Hematopoietic multipotent progenitor cell treated with erythropoietin and hydrocortisone succinate and interleukin-3 and kit ligand, for 4 days (in vitro differentiated cells): ENCODE results near the gene TTC3.
A peak's percentile ranks its signal among the peaks of the same experiment; 100 is the strongest.

Source experiments
- DNase-seq: peaks from one replicate; pipeline ENCODE4 v3.0.0-alpha.2; 2015

TTC3 gene

GRCh38 chr21:37060296-37060695 lies 12.8 kb upstream of the TTC3 start:
- DNase-seq = peak; percentile 15

DNA sequence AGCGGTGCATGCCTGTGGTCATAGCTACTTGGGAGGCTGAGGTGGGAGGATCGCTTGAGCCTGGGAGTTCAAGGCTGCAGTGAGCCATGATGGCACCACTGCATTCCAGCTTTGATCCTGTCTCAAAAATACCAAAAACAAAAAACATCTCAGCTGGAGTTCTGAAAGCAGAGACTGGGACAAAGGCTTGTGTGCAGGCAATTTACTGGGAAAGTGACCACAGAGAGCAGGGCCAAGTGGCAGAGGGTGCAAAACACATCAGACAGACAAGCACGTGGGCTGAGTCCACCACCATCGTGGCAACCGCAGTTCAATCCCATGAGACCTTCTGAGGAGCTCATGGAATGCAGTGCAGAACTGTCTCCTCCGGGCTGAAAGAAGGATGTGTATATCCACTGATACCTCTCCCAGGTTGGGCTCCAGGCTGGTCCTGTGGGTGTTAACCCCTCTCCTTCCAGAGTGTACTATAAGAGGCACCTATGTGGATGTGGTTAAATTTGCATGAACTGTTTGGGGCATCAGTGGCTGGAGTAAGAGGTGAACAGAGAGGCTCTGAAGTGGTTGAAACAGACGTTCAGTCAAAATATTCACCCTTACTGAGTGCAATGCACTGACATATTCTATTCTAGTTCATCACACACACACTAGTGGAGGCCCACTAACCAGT lies 11.0 kb upstream of the TTC3 start:
- no peak for DNase-seq

DNA sequence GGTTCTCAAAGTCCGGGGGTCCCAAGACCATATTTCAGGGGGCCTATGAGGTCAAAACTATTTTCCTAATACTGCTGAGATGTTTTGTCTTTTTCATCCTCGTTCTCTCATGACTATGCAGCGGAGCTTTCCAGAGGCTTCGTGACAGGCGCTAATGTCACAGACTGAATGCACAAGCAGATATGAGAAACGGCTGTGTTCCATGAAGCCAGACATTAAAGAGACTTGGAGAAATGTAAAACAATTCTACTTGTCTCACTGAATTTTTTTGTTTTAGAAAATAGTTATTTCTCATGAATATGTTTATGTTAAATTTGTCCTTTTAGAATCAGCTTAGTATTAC lies 10.5 kb upstream of the TTC3 start:
- DNase-seq = no peak

- DNase-seq = no peak
Observed at GRCh38 chr21:37063433-37063832, 9.6 kb upstream of the TTC3 start.

- no peak for DNase-seq
Observed at GRCh38 chr21:37064841-37065240, 8.2 kb upstream of the TTC3 start.

GRCh38 chr21:37065561-37066177 lies 7.4 kb upstream of the TTC3 start:
- no peak for DNase-seq

DNA sequence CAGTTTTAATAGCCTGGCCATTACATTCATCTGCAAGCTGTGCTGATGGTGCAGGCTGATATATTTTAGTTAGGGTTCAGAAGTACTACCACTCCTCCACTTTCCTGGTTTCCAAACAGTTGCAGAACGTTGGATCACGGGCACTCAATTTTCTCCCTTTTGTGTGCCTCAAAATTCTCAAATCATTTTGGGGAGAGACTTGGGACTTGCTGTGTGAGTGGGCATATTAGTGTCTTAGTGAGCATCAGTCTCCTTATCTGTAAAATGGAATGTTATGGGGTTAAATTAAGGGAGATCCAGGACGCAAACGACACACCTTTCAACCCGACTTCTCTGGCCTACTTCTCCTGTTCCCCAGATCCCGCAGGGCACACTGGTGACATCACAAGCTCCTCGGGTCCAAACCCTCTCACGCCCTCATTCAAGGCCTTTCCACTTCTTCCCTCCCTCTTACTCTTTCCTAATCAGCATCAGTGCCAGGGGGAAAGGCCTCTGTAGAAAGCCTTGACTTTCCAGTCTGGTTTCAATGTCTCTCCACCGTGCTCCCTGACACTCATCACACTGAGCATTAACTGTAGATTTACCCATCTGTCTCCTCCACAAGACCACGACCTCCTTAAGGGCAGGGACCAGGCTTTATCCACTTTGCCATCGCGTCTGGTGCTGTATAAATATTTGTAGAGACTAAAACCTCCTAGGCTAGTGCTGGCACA lies 1.3 kb upstream of the TTC3 start:
- DNase-seq = peak; percentile 49

DNA sequence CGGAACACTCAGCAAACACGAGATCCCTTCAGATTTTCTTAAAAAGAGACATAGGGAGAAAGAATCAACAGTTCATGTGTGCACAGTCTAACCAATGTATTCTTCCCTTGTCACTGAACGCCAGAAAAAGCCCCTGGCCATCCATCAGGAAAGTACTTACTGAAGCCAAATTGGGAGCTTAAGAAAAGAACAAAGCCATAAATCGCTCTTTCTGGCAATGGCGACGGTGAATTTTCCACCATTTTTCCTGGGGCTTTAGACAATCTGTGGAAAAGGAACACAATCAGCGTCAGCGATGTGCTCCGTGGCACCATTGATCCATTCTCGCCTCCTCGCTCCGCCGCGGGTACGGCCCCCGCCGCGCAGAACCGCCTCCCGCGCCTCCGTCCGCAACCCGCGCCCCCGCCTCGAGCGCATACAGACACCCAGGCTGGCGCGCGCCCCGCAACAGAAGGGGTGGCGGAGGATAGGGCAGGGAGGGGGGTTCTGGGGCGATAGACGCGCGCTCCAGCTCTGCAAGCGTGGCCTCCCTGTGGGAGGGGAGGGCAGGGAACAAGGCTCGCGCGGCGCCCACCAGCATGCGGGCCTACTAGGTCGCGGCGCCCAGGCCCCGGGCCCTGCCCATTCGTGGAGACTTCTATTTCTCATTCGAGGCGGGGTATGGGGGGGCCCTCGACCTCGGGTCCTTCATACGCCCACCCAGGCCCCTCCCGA lies 623 bp upstream of the TTC3 start:
- no peak for DNase-seq

- DNase-seq = peak; percentile 73
Observed at GRCh38 chr21:37073417-37074196, 553 bp downstream of the TTC3 start.

- no peak for DNase-seq
Observed at GRCh38 chr21:37074197-37074510, 1.1 kb downstream of the TTC3 start.

- DNase-seq = no peak
Observed at GRCh38 chr21:37074546-37074945, 1.5 kb downstream of the TTC3 start.

DNA sequence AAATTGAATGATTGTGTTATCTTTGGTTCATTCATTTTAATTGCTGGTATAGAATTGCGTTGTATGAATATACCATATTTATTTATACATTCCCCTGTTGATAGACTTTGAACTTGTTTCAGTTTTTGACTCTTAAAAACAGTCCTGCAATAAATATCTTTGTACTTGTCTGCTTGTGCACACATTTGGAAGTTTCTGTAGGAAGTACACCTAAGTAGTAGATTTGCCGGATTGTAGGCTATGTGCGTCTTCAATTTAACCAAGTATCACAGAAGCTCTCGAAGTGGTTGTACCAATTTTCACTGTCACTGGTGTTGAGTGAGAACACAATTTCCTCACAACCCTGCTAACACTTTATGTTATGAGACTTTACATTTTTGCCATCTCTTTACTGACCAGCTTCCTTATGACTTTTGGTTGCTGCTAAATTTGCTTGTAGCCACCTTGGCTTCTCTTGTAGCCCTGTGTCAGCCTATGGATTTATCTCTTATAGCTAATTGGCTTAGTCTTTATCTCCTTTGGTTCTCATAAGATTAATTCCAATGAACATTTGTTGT lies 2.2 kb downstream of the TTC3 start:
- no peak for DNase-seq

- no peak for DNase-seq
Observed at GRCh38 chr21:37076087-37076850, 3.2 kb downstream of the TTC3 start.

DNA sequence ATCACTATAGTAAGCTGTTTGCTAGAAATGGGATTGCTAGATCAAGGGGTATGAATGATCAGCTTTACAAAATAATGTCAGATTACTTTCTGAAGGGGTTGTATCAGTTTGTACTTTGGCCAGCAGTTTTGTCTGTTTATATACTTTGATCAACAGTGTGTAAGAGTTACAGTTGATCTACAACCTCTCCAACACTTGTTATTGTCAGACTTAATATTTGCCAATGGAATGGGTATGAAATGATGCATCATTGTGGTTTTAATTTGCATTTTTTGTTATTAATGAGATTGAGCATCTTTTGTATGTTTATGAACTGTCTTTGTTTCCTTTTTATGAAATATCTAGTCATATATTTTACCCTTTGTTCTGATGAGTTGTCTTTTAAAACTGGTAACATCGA lies 4.3 kb downstream of the TTC3 start:
- no peak for DNase-seq

GRCh38 chr21:37079211-37079824 lies 6.3 kb downstream of the TTC3 start:
- DNase-seq = peak; percentile 64

DNA sequence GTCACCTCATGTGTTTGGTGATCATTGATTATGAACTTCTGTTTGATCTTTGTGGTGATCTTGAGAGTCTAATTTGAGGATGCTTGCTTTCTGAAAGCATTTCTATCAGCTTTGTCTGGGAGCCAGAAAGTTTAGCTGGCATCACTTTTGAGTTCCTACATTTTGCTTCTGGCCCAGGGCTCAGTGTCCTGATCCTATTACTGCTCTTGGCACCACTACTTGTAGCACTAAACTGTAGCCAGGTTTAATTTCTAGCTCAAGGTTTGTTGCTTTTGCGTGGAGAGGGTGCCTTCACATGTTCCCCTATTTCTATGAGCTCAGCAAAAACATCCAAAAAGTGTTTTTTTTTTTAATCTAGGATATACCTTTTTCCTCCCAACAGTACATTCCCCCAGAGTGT lies 9.3 kb downstream of the TTC3 start:
- no peak for DNase-seq

DNA sequence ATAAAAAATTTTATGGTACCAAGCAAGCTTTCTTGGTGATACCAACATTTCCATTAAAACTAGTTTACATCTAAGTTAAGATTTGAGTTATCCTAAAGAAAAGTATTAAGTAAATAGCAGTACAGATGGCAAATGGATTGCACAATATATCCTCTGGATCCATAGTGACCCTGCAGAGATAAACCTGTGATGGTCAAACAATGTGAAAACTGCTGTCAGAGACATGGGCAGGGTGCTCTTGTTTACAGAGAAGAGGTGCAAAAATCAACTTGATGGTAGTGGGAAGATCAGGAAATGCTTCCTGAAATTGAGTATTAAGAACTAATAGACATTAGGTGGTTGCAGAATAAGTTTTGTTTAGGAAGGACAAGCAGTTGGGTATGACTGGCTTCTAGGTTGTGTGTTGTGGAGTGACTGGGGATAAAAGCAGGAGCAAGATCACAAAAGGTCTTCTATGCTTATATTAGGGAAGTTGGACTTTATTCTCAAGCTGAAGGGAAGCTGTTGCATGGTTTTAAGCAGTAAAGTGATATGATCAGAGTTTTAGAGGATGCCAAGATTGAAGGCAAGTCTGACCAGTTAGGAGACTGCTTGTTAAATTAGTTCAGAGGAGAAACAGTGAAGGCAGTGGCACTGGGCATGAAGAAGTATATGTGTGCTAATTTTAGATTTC lies 9.9 kb downstream of the TTC3 start:
- DNase-seq = peak; percentile 53

GRCh38 chr21:37085726-37086125 lies 12.7 kb downstream of the TTC3 start:
- peak; percentile 44 for DNase-seq

GRCh38 chr21:37087188-37087587 lies 14.1 kb downstream of the TTC3 start:
- peak; percentile 78 for DNase-seq

- no peak for DNase-seq
Observed at GRCh38 chr21:37088186-37088735, 15.2 kb downstream of the TTC3 start.

DNA sequence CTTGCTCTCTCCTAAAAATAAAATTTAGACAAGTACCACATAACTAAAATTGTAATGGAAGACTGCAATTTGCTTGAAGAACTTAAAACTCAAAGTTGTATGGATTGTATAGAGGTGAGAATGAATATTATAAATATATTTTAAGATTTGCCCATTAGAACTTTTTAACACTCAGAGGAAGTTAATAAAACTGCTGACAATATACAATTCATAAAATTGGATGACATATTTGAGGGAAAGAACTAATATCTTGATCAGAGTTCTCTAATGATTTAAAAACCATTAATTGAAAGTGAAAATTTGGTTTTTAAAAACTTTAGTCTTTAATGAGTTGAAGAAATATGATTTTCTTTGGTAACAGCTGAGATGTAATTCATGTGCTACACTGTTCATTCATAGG lies 20.9 kb downstream of the TTC3 start:
- no peak for DNase-seq
